SU-DHL-6 (cell line): ENCODE measurements around the gene MYLK.

Experiments used
- CTCF ChIP-seq: fragments of 200-600 bp; sonication (generic); IDR thresholded peaks from one replicate; pipeline ENCODE4 v1.5.1; 2017; ENCODE audit warnings: antibody characterized with exemption, mild to moderate bottlenecking, low read length, moderate library complexity; ENCODE audit not compliant: insufficient read depth, poor library complexity, severe bottlenecking
- EZH2phosphoT487 ChIP-seq: fragments of 200-600 bp; sonication (generic), shearing (Covaris generic); conservative IDR thresholded peaks from 2 replicates; pipeline ENCODE4 v1.6.1; 2018; ENCODE audit warnings: mild to moderate bottlenecking, antibody characterized with exemption, low read length, moderate library complexity, mixed read lengths

GRCh38 chr3:123813876-123814275 lies 70.3 kb downstream of the MYLK start:
- TF ChIP-seq CTCF, result no peak
- no peak for TF ChIP-seq EZH2phosphoT487
